ENCODE data around the gene TBX5. TPM values are rescaled to one million over a fixed set of nuclear protein-coding genes. Genes with fewer than 3 reads are reported as not detected.

TBX5 gene
- total and polyA plus RNA-seq, 8 donors, result 16.8 to 63.0 (median 55.4) TPM

GRCh38 chr12:114328292-114328691 is 77.7 kb downstream of the TBX5 start:
- H3K4me3 ChIP-seq, result no peak overlapping the region
- DNase-seq, result no peak
- intact Hi-C loops (cut with DNase I), result no loop called here
- H3K9me3 ChIP-seq, result peaks cover 0 to 7% of the 10 kb centered on the region in 2 donors
- no peaks in the 10 kb centered on the region for H3K4me1 ChIP-seq
- peaks cover 0 to 4% of the 10 kb centered on the region in 2 donors for H3K27me3 ChIP-seq
- ATAC-seq, result no peak
- H3K27ac ChIP-seq, result no peak overlapping the region
- TF ChIP-seq CTCF (IDR thresholded peaks at IDR 0.05), result no peak
- H3K36me3 ChIP-seq, result no peaks in the 10 kb centered on the region

- Histone ChIP-seq H3K27me3 (peaks cover 0 to 4% of the 10 kb centered on the region in 2 donors), H3K4me3 (no peak overlapping the region), H3K9me3 (peaks cover 0 to 7% of the 10 kb centered on the region in 2 donors), H3K4me1 (no peaks in the 10 kb centered on the region), H3K36me3 (no peaks in the 10 kb centered on the region), H3K27ac (no peak overlapping the region)
- no peak for ATAC-seq
- DNase-seq, result no peak
- TF ChIP-seq CTCF (IDR thresholded peaks at IDR 0.05), result no peak
- intact Hi-C loops (cut with DNase I), result no loop called here
Measured at GRCh38 chr12:114327765-114328164, 78.2 kb downstream of the TBX5 start.

GRCh38 chr12:114321524-114321923 is 84.4 kb downstream of the TBX5 start:
- no peak overlapping the region for H3K4me3 ChIP-seq
- ATAC-seq (no peak), DNase-seq (no peak)
- H3K36me3 ChIP-seq, result no peaks in the 10 kb centered on the region
- TF ChIP-seq CTCF (IDR thresholded peaks at IDR 0.05), result no peak
- intact Hi-C loops (cut with DNase I), result no loop called here
- peaks cover 0 to 14% of the 10 kb centered on the region in 2 donors for H3K27me3 ChIP-seq
- H3K4me1 ChIP-seq, result no peaks in the 10 kb centered on the region
- H3K9me3 ChIP-seq, result no peaks in the 10 kb centered on the region
- H3K27ac ChIP-seq, result no peak overlapping the region

GRCh38 chr12:114320968-114321367 is 85.0 kb downstream of the TBX5 start:
- Histone ChIP-seq H3K27me3 (peaks cover 0 to 10% of the 10 kb centered on the region in 2 donors), H3K36me3 (no peaks in the 10 kb centered on the region), H3K4me1 (no peaks in the 10 kb centered on the region), H3K27ac (no peak overlapping the region), H3K4me3 (no peak overlapping the region), H3K9me3 (no peaks in the 10 kb centered on the region)
- ATAC-seq, result peak; percentile 15
- DNase-seq, result peak in 1 of 4 donors; percentile 25
- no peak for TF ChIP-seq CTCF (IDR thresholded peaks at IDR 0.05)
- intact Hi-C loops (cut with DNase I), result no loop called here

GRCh38 chr12:114320101-114320500 is 85.8 kb downstream of the TBX5 start:
- DNase-seq (no peak), ATAC-seq (no peak)
- Histone ChIP-seq H3K27ac (peak overlapping the region in 1 of 2 donors; percentile 26), H3K4me1 (no peaks in the 10 kb centered on the region), H3K36me3 (no peaks in the 10 kb centered on the region), H3K4me3 (no peak overlapping the region), H3K9me3 (no peaks in the 10 kb centered on the region), H3K27me3 (peaks cover 0 to 10% of the 10 kb centered on the region in 2 donors)
- intact Hi-C loops (cut with DNase I), result no loop called here
- no peak for TF ChIP-seq CTCF (IDR thresholded peaks at IDR 0.05)
